Esophagus squamous epithelium (tissue), 5 donors: ENCODE results near the gene FBXO46. TPM values are rescaled to one million over a fixed set of nuclear protein-coding genes. Genes with fewer than 3 reads are reported as not detected.
A peak's percentile ranks its signal among the peaks of the same experiment; 100 is the strongest.

Experiments
- DNase-seq: peaks from one replicate; lab custom pipeline; 2025; lab: John Stamatoyannopoulos, UW
- H3K27ac ChIP-seq, 4 donors: fragments of 200-600 bp; sonication (generic); one replicate each; pipeline ENCODE4 v1.5.1; 2016 to 2019; ENCODE audit warnings: mild to moderate bottlenecking in 1 of 4
- H3K27me3 ChIP-seq, 4 donors: fragments of 200-600 bp; sonication (generic); 1 replicate in 3 of 4; 2 replicates in 1 of 4; pipeline versions ENCODE4 v1.5.1 to v1.6.0; 2017 to 2021; ENCODE audit warnings: antibody characterized with exemption in 1 of 4
- H3K36me3 ChIP-seq, 3 donors: fragments of 200-600 bp; sonication (generic); one replicate each; pipeline ENCODE4 v1.5.1; 2016 to 2019
- H3K4me1 ChIP-seq, 3 donors: fragments of 200-600 bp; sonication (generic); one replicate each; pipeline ENCODE4 v1.5.1; 2017 to 2019
- H3K4me3 ChIP-seq, 4 donors: fragments of 200-600 bp; sonication (generic); 1 replicate in 3 of 4; 2 replicates in 1 of 4; pipeline ENCODE4 v1.5.1; 2016 to 2019; ENCODE audit warnings: mild to moderate bottlenecking in 2 of 4, moderate library complexity in 1 of 4
- H3K9me3 ChIP-seq, 3 donors: fragments of 200-600 bp; sonication (generic); one replicate each; pipeline ENCODE4 v1.5.1; 2016 to 2019
- POLR2A ChIP-seq, 4 donors: fragments of 450-650 bp; IDR thresholded peaks; one replicate each; pipeline ENCODE4 v1.6.1; 2017; ENCODE audit warnings: antibody characterized with exemption in 4 of 4, mild to moderate bottlenecking in 4 of 4, moderate library complexity in 3 of 4
- WGBS, 2 donors: methylation state at CpG; one replicate each; pipeline ENCODE4 v1.1.5; 2018; 5-methylcytosine and 5-hydroxymethylcytosine counted together
- intact Hi-C: fragments of 100-400 bp; cut with DNase I; formaldehyde crosslinking; loops from one replicate; pipeline ENCODE4 v1.15.0; 2022
- total RNA-seq, 4 donors: library from RNA; depleted of rRNA; stranded (reverse); fragments of >200 nt; gene quantifications; one replicate each; pipeline ENCODE4 v1.1.0, GENCODE V29; 2016
- TF ChIP-seq, protein P1 (sequence below), 6 experiments: fragments of 450-650 bp in 4 of 6; fragments of 200-600 bp in 2 of 6; sonication (generic) in 2 of 6; IDR thresholded peaks; one replicate each; pipeline ENCODE4 v1.5.1; 2016 to 2019; ENCODE audit warnings: antibody characterized with exemption in 6 of 6, mild to moderate bottlenecking in 4 of 6, moderate library complexity in 4 of 6
- donor health status: DM: yes; HTN: yes; CAD: no.

FBXO46 gene
- total RNA-seq, 4 donors from 2014 or later = 16.0 to 37.2 (median 25.9) TPM

DNA sequence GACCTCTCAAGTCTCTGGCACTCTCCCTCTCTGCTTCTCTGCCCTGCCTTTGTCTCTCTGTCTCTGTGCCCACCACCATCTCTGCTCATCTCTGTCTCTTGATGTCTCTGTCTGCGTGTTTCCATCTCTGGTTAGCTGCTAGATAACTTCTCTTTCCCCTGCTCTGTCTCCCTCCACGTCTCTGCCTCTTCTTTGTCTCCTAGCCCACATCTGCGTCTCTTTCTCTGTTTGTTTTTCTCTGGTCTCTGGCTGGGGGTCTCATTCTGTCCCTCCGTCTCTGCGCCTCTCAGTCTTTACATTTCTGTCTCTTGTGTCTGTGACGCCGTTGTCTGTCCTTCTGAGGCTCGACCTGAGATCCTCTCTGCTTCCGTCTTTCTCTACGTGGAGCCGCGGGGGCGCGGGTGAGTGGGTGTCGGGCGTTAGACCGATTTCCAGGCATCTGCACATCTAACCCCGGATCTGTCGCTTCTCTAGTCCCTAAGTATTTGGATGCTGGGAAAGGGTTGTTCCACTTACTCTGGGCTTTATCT is 62.3 kb downstream of the FBXO46 start:
- WGBS, 2 donors = 0 to 3% methylated on average over 12 to 17 of the region's 19 CpGs
- Histone ChIP-seq H3K27me3 (peaks cover 0 to 91% (median 14%) of the 10 kb centered on the region in 4 donors), H3K9me3 (no peaks in the 10 kb centered on the region), H3K27ac (peak overlapping the region in 3 of 4 donors; percentile 35 to 58 (median 37)), H3K36me3 (no peaks in the 10 kb centered on the region), H3K4me1 (peaks cover 9 to 40% (median 15%) of the 10 kb centered on the region in 3 donors), H3K4me3 (peak overlapping the region; percentile 22 to 58 (median 36))
- no peak for DNase-seq
- TF ChIP-seq POLR2A (IDR thresholded peaks at IDR 0.05) = no peak
- TF ChIP-seq, protein P1, sequence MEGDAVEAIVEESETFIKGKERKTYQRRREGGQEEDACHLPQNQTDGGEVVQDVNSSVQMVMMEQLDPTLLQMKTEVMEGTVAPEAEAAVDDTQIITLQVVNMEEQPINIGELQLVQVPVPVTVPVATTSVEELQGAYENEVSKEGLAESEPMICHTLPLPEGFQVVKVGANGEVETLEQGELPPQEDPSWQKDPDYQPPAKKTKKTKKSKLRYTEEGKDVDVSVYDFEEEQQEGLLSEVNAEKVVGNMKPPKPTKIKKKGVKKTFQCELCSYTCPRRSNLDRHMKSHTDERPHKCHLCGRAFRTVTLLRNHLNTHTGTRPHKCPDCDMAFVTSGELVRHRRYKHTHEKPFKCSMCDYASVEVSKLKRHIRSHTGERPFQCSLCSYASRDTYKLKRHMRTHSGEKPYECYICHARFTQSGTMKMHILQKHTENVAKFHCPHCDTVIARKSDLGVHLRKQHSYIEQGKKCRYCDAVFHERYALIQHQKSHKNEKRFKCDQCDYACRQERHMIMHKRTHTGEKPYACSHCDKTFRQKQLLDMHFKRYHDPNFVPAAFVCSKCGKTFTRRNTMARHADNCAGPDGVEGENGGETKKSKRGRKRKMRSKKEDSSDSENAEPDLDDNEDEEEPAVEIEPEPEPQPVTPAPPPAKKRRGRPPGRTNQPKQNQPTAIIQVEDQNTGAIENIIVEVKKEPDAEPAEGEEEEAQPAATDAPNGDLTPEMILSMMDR (IDR thresholded peaks at IDR 0.05) = no peak
- intact Hi-C loops = no loop called here

DNA sequence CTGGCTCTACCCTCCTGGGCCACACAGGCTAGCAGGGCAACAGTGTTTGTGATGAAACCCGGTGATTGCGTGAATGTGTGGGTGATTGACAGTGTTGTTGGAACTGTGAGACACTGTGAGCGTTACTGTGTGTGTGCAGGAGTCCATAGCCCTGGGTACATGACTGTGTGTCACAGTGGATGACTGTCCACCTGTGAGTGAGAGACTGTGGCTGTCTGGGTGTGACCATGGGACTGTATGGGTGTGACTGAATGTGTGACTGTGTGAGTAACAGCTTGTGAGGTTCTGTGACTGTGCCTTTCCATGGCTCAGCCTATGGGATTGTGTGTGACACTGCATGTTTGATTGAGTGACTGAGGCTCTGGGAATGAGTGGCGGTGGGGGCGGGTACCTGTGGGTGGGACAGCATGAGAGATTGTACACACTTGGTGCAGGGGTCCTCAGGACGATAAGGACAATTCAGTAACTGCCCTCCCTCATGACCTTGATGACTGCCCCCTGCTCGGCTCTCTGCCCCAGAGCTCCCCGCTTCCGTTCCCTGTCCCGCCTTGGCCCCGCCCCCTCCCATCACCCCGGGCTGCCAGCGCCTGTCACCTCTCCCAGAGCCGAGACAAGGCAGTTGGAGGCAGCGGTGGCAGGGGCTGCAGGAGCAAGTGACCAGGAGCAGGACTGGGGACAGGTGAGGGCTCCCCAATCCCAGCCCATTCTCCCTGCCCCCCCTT is 62.9 kb downstream of the FBXO46 start, which contains the start of gene GIPR:
Gene GIPR, plus strand, starts transcription at position 602 of the 722 bp plus-strand sequence. CDS start 1,300 bp downstream, outside the sequence.
- peak within 1 kb of the TSS; percentile 22 to 58 (median 36) for H3K4me3 ChIP-seq
- H3K27me3 ChIP-seq = peaks cover 0 to 93% (median 14%) of the 10 kb centered on the region in 4 donors
- no peak for DNase-seq
- WGBS, 2 donors = 7 to 33% methylated on average over 4 to 7 of the region's 15 CpGs
- H3K27ac ChIP-seq = peak within 1 kb of the TSS; percentile 1 to 58 (median 36)
- no peaks in the 10 kb centered on the region for H3K36me3 ChIP-seq
- H3K4me1 ChIP-seq = peaks cover 9 to 40% (median 15%) of the 10 kb centered on the region in 3 donors
- intact Hi-C loops = no loop called here
- H3K9me3 ChIP-seq = no peaks in the 10 kb centered on the region
- TF ChIP-seq, protein P1 (IDR thresholded peaks at IDR 0.05) = no peak
- TF ChIP-seq POLR2A (IDR thresholded peaks at IDR 0.05) = no peak

DNA sequence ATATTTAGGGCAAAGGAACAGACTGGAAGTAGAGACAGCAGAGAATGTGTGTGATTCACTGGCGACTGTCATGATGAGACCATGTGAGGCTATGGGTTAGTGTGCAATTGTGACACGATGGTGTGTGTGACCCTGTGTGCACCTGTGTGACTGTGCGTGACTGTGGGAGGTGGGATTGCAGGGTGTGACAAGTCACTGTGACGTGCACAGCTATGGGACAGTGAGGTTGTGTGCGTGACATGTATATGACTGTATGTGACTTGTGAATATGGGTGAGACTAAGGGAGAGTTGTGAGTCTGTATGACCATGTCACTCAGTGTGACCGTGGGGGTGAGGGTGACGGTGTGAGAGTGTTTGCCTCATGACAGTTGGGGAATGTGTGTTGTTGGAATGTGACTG is 66.1 kb downstream of the FBXO46 start:
- Histone ChIP-seq H3K4me1 (peaks cover 5 to 23% (median 12%) of the 10 kb centered on the region in 3 donors), H3K27ac (no peak overlapping the region), H3K4me3 (no peak overlapping the region), H3K36me3 (no peaks in the 10 kb centered on the region), H3K27me3 (peaks cover 0 to 75% (median 3%) of the 10 kb centered on the region in 4 donors), H3K9me3 (no peaks in the 10 kb centered on the region)
- intact Hi-C loops = no loop called here
- no peak for TF ChIP-seq POLR2A (IDR thresholded peaks at IDR 0.05)
- TF ChIP-seq, protein P1 (IDR thresholded peaks at IDR 0.05) = no peak
- whole genome bisulfite sequencing, 2 donors = 71 to 76% methylated on average over 7 of the region's 7 CpGs
- no peak for DNase-seq

DNA sequence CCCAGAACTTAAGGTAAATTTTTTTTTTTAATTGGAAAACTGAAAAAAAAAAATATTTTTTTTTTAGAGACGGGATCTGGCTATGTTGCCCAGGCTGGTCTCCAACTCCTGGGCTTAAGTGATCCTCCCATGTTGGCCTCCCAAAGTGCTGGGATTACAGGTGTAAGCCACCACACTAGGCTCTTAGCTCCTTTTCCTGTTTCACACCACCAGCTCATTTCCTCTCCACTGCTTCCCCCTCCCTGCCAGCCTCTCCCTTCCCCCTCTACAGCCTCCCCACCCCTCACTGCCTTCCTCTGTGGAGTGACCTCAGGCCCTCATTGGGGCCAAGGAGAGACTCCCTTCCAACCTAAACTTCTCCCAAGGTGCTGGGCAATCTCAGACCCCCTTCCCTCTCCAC is 66.9 kb downstream of the FBXO46 start:
- H3K9me3 ChIP-seq = no peaks in the 10 kb centered on the region
- DNase-seq = no peak
- H3K4me3 ChIP-seq = no peak overlapping the region
- intact Hi-C loops = no loop called here
- TF ChIP-seq, protein P1 (IDR thresholded peaks at IDR 0.05) = no peak
- TF ChIP-seq POLR2A (IDR thresholded peaks at IDR 0.05) = no peak
- H3K27me3 ChIP-seq = peaks cover 0 to 74% (median 0%) of the 10 kb centered on the region in 4 donors
- H3K27ac ChIP-seq = no peak overlapping the region
- 82 to 93% methylated on average over 1 of the region's 1 CpG for WGBS, 2 donors
- H3K36me3 ChIP-seq = no peaks in the 10 kb centered on the region
- peaks cover 0 to 15% (median 4%) of the 10 kb centered on the region in 3 donors for H3K4me1 ChIP-seq

DNA sequence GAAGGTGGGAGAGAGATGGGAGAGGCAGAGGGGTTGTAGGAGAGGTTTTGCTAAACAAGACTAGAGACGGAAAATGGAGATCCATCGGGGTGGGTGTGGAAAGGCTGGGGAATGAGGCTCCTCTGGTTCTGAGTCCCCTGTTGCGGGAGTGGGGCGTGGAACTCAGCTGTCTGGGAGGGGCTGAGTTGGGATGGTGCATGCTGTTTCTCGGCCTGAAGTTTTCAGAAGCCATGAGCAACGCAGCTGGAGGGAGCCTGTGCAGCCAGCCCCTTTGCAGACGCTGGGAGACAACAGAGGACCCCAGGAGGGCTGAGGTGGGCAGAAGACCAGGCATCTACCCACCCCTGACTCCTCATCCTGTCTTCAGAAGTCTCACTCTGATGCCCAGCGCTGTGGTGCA is 70.1 kb downstream of the FBXO46 start:
- TF ChIP-seq POLR2A (IDR thresholded peaks at IDR 0.05) = no peak
- TF ChIP-seq, protein P1 (IDR thresholded peaks at IDR 0.05) = no peak
- DNase-seq = no peak
- Histone ChIP-seq H3K4me1 (no peaks in the 10 kb centered on the region), H3K9me3 (no peaks in the 10 kb centered on the region), H3K4me3 (no peak overlapping the region), H3K27me3 (peaks cover 0 to 44% (median 0%) of the 10 kb centered on the region in 4 donors), H3K36me3 (no peaks in the 10 kb centered on the region), H3K27ac (no peak overlapping the region)
- intact Hi-C loops = no loop called here
- WGBS, 2 donors = 33 to 41% methylated on average over 6 to 8 of the region's 8 CpGs
